ENCODE results near the gene RPP40.

Gene RPP40

DNA sequence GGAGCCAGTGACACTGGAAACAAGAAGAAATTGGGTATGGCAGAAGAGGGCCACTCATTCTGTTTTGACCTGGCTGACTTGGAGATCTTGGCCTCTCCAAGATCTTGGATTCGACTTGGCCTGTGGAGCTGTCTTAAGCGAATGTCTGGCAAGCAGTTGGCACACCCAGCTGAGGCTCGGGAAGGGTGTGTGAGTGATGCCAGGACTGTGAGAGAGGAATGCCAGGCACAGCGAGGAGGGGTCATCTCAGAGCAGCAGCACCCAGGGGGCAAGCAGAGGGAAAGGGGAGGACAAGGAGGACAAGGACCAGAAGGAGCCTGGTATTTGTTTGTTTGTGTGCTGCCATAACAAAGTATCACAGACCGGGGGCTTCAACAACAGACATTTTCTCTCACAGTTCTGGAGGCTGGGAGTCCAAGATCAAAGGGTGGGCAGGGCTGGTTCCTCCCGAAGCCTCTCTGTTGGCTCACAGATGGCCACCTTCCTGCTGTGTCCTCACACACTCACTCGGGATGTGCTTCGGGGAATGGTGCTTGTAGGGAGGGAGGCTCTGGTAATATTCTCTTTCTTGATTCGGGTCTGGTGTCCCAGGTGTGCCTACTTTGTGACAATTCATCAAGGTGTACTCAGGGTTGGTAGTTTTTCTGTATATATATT is 33.0 kb downstream of the RPP40 start:
- in situ Hi-C loops (cut with MboI; ENCODE audit: low sequenced_read_pairs), result no loop called here

DNA sequence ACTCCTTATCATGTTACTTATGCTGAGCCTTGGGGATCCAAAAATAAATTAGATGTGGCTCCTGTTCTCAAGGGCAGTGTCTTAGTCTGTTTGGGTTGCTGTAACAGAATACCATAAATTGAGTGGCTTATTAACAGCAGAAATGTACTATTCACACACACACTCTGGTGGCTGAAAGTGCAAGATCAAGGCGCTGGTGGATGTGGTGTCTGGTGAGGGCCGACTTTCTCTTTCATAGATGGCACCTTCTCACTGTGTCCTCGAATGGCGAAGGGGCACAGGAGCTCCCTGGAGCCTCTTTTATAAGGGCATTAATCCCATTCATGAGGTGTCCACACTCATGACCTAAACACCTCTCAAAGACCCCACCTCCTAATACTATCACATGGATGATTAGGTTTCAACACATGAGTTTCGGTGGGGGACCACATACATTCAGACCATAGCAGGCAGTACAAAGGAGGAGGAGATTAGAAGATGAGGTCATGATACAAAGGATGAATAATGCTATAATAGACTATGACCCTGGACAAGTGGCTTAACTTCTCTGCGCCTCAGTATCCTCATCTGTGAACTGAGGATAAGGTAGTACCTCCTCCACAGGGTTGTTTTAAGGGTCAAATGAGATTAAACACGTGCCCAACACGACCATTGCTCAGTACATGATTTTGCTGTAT is 34.1 kb downstream of the RPP40 start:
- in situ Hi-C loops (cut with MboI; ENCODE audit: low sequenced_read_pairs), result no loop called here

DNA sequence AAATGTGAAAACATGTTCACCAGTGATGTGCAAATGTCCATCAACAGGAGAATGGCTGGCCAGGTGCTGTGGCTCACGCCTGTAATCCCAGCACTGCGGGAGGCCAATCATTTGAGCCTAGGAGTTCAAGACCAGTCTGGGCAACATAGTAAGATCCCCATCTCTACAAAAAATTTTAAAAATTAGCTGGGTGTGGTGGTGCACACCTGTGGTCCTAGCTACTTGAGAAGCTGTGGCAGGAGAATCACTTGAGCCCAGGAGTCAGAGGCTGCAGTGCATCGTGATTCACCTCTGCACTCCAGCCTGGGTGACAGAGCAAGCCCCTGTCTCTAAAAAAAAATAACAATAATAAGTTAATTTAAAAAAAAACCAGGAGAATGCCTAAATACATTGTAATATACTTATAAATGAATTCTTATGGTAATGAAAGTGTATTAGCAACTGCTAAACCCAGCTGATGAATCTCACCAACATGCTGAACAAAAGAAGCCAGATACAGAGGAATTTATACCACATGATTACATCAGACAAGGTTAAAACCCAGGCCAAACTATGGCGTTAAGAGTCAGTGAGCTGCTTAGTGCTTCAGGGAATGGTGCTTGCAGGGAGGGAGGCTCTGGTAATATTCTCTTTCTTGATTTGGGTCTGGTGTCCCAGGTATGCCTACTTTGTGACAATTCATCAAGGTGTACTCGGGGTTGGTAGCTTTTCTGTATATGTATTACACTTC is 36.4 kb downstream of the RPP40 start:
- in situ Hi-C loops (cut with MboI; ENCODE audit: low sequenced_read_pairs), result no loop called here

DNA sequence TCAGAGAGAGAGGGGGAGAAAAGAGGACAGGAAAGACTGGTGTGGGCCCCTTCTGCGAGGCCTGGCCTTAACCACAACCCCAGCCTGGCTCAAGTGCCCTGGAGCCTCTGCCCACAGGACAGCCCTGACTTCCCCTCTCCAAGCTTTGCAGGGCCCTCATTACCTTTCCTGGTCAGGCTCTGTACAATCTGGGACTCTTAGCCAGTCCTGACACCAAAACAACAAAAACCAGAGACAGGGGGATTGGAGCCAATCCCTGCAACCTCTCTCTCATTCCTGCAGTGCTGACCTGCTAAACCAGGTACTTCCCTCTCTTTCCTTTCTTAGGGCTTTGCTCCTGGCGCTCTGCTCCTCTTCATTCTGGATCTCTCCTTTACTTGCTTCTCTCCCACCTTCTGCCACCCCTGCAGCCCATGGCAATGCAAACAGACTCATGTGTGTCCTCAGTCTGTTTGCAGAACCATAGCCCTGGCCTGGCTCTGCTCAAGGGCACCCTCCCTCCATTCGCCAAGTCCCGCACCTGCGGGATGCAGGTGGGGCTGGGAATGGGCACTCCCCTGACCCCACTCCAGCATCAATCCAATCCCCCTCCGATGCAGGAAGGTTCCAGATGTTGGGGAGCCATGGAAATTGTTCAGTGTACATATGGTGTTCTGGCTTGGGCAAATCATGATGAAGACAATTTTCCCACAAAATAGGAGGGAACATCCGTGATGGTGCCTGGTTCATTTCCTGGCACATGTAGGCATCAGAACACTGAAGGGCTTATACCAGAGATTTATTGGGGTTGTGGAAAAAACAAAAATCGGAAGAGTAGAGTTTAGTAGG is 38.1 kb downstream of the RPP40 start:
- in situ Hi-C loops (cut with MboI; ENCODE audit: low sequenced_read_pairs), result no loop called here

DNA sequence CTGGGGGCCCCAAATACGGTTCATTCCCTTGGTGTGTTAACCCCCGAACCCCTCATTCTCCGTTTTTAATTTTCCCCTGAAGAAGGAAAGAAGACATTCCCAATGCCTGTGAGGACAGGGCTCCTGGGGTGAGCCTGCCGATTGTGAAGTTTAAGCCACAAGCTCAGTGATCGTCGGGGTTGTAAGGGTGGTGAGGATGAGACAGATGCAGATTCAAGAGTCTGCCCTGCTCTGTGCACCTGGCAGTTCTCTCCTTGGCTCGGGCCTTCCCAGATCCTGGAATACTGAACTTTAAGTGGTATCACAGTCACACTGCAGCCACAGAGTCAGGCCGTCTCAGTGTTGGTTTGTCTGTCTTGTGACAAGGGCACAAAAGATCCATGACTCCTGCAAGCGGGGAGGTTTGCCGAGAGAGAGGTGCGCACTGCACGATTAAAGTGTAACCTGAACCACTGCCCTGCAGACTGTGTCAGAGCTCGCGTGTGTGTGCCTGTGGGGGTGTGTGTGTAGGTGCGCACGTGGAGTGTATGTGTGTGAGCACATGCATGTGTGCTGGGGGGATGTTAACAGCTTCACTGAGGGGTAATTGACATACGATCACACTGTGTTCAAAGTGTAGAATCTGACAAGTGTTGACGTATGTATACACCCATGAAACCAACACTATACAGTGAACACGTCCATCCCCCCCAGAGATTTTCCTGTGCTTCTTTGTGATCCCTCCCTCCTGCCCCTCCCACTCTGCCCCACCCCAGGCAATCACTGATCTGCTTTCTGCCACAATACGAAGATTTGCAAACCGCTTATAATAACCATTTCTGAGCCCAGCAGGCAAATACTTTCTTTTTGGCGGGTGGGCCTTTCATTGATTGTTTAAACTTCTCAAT is 38.9 kb downstream of the RPP40 start:
- in situ Hi-C loops (cut with MboI; ENCODE audit: low sequenced_read_pairs), result no loop called here

DNA sequence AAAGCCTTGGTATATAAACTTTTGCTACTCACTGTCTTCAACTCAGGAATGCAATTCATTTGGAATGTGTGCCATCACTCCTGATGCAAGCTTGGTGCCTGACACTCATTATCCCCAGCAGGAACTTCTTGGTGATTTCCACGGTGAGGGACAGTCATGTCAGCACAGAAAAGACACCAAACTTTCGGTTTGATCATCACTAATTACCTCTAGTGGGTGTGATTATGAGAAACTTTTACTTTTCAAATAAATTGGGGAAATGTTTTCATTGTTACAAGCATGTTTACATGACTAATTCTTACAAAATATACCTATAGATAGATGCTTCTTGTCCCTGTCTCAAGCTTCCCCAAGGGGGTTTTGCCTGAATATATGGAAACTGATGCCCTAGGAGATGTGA is 40.9 kb downstream of the RPP40 start:
- in situ Hi-C loops (cut with MboI; ENCODE audit: low sequenced_read_pairs), result no loop called here

DNA sequence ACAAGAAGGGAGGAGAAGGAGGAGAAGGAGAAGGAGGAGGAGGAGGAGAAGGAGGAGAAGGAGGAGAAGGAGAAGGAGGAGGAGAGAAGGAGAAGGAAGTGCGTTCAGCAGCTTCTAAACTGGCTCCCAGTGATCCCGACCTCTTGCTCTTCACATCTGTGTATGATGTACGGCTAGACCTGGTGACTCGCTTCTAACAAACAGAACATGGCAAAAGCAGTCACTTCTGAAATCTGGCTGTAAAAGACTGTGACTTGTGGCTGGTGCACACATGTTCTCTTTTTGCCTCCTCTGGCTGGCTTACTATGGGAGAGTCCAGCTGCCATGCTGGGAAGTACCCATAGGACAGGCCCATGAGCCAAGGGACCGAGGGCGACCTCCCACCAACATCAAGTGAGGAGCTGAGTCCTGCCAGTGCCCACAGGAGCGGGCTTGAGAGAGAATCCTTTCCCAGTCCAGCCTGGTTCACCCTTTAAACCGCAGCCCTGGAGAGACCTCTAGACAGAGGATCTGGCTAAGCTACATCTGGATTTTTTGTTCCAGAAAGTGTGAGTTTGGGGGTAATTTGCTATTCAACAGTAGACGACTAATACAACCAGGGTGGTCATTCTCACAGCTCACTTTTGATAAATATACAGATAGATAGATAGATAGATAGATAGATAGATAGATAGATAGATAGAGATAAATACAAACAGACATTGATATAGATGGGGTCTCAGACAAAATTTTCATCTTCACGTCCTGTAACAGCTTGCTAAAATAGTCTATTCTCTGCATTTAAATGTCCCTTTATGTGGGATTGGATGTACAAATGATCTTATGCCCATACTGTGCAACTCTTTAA is 42.3 kb downstream of the RPP40 start:
- in situ Hi-C loops (cut with MboI; ENCODE audit: low sequenced_read_pairs), result no loop called here

DNA sequence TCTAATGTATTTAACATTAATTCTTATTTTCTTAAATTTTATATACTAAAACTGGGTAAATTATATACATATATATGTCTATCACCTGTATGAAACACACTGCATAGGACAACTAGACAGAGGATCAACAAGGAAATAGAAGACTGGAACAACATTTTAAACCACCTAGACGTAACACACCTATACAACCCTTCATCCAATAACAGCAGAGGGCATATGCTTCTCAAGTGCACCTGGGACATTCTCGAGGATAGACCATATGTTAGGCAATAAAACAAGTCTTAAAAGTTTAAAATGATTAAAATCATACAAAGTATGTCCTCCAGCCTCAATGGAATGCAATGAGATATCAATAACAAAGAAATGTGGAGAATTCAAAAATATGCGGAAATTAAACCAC is 45.2 kb downstream of the RPP40 start:
- in situ Hi-C loops (cut with MboI; ENCODE audit: low sequenced_read_pairs), result no loop called here

DNA sequence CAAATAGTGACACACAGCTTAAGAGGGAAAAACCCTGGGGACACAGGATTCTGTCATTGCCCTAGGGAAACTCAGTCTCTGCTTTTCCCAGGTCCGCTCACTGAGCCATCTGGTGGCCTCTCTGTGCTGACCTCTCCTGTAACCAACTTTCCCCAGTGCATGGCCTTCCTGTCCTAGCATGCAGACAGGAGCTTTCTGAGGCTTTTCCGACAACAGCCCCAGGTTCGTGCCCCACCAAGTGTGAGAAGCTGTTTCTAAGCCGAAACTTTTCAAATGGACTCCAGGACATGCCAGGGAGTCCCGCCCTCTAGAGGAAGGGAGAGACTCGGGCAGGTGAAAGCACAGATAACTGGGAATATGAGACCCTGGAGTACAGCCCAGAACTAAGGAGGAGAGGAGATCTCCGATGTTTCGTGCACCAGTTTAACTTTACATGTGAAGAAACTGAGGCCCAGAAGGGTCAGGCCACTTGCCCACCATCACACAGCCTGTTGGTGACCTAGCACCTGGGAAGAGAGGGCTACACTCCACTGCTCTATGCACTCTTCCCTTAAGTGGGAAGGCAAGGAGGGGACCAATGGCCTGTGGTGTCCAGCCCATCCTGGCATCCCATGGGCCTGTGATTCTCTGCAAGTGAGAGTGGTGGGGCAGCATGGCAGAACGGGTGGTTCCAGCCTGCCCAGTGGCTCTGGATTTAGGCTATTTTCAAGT is 46.2 kb downstream of the RPP40 start:
- in situ Hi-C loops (cut with MboI; ENCODE audit: low sequenced_read_pairs), result no loop called here

DNA sequence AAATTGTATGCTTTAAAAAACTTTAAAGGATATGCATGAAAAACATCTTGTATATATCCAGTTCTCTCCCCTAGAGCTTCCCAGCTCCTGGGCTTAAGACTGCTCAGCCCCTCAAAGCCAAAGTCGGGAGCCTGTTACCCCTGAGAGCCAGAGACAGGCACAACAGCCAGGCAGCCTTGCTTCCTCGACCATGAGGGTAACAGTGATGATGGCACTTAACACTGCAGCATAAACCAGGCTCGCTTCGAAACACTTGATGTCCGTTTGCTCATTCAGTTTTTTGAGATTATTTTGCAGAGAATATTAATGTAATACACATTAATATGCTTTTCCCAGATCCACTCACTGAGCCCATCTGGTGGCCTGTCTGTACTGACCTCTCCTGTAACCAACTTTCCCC is 47.2 kb downstream of the RPP40 start:
- in situ Hi-C loops (cut with MboI; ENCODE audit: low sequenced_read_pairs), result no loop called here

DNA sequence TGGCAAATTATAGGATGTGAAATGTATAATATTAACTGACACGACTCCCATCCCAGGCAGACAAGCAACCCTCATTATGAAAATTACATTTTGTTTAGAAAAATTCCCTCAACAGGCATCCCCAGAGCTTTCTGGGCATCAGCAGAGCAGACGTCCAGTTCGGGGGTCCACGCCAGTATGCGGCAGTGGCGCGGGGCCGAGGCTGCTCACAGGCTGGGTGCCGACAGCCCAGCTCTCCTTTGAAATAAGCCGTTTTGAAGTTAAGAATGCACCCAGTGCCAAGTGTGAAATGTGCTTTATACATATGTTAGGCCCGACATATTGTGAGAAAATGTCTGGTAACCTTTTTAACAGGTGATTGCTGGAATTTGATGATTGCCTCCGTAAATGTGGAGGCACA is 50.4 kb downstream of the RPP40 start:
- in situ Hi-C loops (cut with MboI; ENCODE audit: low sequenced_read_pairs), result no loop called here

DNA sequence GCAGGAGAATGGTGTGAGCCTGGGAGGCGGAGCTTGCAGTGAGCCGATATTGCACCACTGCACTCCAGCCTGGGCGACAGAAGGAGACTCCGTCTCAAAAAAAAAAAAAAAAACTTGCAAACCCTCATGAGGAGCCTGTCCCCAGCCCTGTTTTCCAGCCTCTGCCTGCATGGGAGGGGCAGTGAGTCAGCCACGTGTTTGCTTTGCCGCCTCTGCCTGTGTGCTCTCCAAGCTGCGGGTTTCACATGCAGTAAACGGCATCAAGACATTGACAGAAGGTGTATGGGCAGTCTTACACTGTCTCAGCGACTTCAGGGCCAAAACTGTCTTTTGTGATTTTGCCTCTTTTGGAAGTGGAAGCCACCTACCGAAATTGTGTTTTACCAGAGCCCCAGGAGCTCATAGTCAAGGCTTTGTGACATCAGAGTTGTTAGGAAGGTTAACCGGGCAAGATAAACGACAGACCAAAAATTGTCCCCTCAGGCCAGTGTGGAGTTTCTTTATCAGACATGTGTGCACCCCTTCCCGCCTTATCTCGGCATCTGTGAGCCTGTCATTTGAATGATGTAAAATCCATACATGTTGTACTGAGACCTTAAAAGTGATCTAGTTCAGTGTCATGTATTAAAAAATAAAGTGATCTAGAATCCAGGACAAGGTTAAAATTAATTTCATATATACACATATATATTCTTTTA is 52.9 kb downstream of the RPP40 start:
- in situ Hi-C loops (cut with MboI; ENCODE audit: low sequenced_read_pairs), result no loop called here

DNA sequence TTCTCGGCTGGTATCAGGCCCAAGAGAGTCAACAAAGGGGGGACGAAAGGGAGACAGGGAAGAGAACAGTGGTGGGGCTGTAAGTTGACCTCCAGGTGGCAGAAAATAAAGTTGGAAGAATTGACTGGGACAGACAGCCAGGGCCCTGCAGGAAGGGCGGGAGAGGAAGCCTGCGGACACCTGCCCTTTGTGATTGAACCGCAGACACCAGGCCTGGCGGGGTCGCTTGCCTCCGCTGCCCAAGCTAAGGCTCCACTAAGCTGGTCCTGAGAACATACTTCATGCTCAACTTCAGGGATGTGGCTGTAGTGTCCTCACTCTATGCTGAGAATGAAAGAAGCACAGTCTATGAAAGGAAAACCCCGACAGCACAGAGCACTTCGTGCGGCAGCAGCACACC is 53.8 kb downstream of the RPP40 start:
- in situ Hi-C loops (cut with MboI; ENCODE audit: low sequenced_read_pairs), result no loop called here

DNA sequence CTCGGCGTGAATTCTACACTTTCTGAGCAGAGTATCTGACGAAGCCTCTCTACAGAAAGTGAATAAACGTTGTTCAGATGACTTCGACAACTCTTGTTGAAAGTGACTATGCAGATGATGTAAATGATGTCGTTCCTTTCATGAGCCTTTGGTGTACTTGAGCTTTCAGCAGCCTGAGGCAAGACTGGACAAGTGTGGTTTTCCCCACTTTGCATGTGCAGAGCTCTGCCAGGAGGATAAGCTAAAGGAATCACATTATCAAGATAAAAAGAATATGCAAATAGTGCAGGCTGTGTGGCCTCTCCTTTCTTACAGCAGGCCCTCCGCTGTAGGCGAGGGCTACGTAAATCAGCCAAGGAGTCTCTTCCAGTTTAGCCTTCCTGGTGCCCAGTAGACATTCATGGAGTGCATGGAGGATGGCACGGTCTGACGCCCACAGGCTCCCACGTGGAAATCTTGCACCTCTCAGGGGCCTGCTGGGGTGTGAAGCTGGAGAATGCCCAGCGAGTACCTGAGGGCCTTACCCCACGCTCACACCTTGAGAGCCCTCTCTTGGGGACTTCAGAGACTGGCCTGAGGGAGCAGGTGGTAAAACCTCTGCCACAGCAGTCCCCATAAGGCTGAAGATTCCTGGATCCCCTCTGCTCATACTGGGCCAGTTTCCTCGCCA is 54.9 kb downstream of the RPP40 start:
- in situ Hi-C loops (cut with MboI; ENCODE audit: low sequenced_read_pairs), result loop anchor here (25.0 kb wide), 1 partner anchor 637 kb away; no protein-coding TSS in a partner anchor

DNA sequence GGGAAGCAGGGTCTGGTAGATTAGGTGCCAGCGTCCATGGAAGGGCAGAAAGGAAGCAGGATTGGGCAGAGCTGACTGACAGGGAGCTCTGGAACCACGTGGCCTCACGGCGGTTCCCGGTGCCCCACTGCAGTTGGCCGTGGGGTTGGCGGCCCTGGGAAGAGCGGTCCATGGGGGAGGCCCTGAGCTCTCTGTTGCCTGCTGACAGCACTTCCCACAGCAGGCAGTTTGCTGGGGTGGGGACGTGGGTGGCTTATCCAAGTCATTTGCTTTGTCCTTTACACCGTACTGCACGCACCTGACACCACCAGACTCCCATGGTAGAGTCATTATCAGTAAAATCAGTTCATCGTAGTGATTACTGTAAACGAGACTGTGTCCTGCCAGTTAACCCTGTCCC is 56.1 kb downstream of the RPP40 start:
- in situ Hi-C loops (cut with MboI; ENCODE audit: low sequenced_read_pairs), result loop anchor here (25.0 kb wide), 1 partner anchor 635 kb away; no protein-coding TSS in a partner anchor

DNA sequence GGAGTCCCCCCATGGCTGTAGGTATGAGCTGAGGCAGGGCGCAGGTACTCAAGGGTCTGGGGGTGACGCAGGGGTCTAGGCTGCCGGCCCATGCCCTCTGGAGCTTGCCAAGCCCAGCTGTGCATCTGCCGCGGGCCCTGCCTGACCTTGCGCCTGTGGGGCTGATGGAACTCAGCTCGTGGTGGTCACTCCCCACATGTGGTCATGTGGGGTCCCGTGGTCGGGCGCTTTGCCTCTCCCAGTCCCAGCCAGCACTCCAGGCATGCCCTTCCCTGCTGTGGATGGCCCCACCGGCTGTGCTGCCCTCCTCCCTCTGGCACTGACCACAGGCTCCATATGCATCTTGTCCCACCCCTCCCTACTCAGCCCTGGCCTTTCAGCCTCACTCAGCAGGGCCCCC is 57.3 kb downstream of the RPP40 start:
- in situ Hi-C loops (cut with MboI; ENCODE audit: low sequenced_read_pairs), result loop anchor here (25.0 kb wide), 1 partner anchor 634 kb away; no protein-coding TSS in a partner anchor

All from HL-60/S4 (cell line).